ENCODE results near the gene ACTL8.
A peak's percentile ranks its signal among the peaks of the same experiment; 100 is the strongest.

ACTL8 gene, protein sequence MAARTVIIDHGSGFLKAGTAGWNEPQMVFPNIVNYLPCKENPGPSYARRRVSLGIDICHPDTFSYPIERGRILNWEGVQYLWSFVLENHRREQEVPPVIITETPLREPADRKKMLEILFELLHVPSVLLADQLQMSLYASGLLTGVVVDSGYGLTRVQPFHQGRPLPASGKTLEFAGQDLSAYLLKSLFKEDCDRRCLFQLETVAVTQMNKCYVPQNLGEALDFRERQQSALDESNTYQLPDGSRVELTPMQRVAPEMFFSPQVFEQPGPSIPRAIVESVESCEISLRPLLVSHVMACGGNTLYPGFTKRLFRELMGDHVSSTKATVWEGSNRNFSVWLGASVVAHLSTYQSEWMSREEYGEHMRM

DNA sequence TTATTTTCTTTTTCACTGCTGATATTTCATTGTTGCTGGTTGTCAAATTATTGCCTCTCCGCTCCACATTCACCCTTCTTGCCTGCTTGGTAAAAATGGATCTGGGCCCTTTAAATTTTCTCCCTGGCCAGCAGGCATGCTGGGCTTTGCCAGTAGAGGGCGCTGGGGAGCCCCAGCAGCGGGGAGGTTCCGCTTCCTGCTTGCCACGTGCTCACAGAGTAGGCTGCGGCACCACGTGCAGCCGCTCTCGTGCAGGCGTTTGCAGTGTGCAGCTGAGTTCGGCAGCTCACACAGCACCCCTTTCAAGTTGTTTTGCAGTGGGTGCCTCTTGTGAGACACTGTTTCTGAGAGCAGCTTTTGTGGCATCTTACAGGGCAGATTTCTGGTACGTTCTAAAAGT is at the start of gene ACTL8:
Gene ACTL8, plus strand, starts transcription at position 214 of the 400 bp plus-strand sequence. CDS start 67,676 bp downstream, outside the sequence.
- no peaks in the 10 kb centered on the region for H3K27me3 Mint-ChIP-seq
- H3K36me3 Mint-ChIP-seq (ENCODE audit: low read depth) = peaks cover 14% of the 10 kb centered on the region
- H3K4me1 Mint-ChIP-seq = no peaks in the 10 kb centered on the region
- H3K9me3 Mint-ChIP-seq = peaks cover 42% of the 10 kb centered on the region
- no peak within 1 kb of the TSS for H3K4me3 Mint-ChIP-seq
- ATAC-seq (no peak), DNase-seq (peak; percentile 16)
- H3K27ac Mint-ChIP-seq = no peak within 1 kb of the TSS

DNA sequence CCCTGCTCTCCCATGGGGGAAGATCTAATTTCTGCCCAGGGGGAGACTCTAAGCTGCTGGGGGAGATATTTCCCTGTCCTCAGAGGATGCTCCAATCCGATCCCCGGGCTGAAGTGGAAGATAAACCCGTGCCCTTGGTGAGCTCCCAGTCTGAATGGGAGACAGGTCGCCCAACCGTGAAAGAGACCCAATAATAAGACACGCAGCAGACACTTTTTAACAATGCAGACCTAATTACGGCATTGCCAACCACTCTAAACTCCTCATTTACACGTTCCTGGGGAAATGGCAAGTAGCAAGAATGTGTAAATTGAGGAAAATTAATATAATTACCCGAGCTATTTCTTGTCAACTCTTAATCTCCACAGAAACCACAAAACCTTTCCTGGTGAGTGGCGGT is 48.7 kb upstream of the ACTL8 start:
- no peak for DNase-seq
- Mint-ChIP-seq H3K27me3 (peaks cover 1% of the 10 kb centered on the region), H3K4me1 (no peaks in the 10 kb centered on the region), H3K4me3 (no peak overlapping the region), H3K27ac (no peak overlapping the region), H3K9me3 (no peaks in the 10 kb centered on the region), H3K36me3 (ENCODE audit: low read depth) (no peaks in the 10 kb centered on the region)
- ATAC-seq = no peak

DNA sequence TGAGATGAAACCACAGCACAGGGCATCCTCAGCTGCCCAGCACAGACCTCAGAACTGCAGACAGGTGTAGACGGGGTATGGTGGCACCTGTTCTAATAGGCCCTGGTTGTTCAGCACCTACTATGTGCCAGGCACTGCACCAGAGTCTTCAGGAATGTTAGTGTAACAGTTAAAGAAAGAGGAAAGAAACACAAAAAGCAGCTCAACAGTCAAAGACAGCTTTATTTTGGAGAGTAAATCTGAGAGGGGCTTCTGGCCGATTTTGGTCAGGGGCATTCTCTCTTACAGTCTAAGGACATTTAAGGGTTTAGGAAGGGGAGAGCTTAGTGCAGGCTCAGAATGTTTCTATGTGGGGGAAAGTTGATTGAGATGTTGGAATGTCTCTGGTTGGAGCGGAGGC is 45.2 kb upstream of the ACTL8 start:
- H3K4me3 Mint-ChIP-seq = no peak overlapping the region
- DNase-seq (no peak), ATAC-seq (no peak)
- H3K36me3 Mint-ChIP-seq (ENCODE audit: low read depth) = no peaks in the 10 kb centered on the region
- H3K4me1 Mint-ChIP-seq = no peaks in the 10 kb centered on the region
- H3K27ac Mint-ChIP-seq = no peak overlapping the region
- H3K27me3 Mint-ChIP-seq = peaks cover 1% of the 10 kb centered on the region
- H3K9me3 Mint-ChIP-seq = no peaks in the 10 kb centered on the region

DNA sequence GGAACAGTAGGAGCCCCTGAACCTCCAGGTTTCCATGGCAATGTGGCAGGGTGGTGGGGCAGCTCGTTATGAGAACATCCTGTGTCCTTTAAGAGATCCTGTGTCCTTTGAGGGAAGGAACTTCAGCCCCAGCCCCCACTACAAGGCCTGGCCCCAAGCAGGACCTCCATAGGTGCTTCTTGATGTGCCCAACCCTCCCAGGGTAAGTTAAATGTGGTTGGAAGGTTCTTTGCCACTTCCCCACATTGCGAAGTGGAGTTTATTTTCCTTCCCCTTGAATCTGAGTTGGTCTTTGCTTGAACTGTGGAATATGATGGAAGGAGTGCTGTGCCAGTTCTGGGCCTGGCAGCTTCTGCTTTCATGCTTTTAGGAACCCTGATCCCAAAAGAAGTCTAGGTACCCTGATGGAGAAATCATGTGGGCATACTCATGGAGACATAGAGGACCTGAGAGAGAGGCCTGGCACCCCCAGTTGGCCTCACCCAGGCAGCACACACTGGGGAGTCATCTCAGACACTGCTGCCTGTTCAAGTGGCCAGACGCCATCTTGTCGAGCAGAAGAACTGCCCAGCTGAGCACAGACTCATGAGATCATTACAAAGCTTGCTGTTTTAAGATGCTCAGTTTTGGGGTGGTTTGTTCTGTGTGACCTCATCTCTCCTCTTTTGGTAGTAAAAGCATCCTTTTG is 44.1 kb upstream of the ACTL8 start:
- H3K27me3 Mint-ChIP-seq = peaks cover 1% of the 10 kb centered on the region
- H3K4me3 Mint-ChIP-seq = no peak overlapping the region
- no peaks in the 10 kb centered on the region for H3K4me1 Mint-ChIP-seq
- no peaks in the 10 kb centered on the region for H3K36me3 Mint-ChIP-seq (ENCODE audit: low read depth)
- no peak for ATAC-seq
- no peak for DNase-seq
- no peak overlapping the region for H3K27ac Mint-ChIP-seq
- H3K9me3 Mint-ChIP-seq = no peaks in the 10 kb centered on the region

DNA sequence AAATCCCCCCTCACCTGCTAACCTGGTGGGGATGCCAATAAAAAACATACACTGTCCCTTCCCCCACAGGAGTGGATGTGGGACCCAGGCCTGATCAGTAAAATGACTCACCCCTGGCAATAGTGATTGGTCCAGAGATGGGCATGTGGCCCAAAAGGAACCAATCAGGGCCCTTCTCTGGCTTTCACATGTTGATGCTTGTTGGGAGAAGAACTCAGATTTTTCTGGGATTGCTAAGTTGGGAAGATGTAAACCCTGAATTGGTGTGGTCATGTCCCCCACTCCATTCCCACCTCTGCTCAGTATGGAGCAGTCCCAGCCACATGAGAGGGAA is 43.6 kb upstream of the ACTL8 start:
- no peak for ATAC-seq
- Mint-ChIP-seq H3K36me3 (ENCODE audit: low read depth) (no peaks in the 10 kb centered on the region), H3K9me3 (no peaks in the 10 kb centered on the region), H3K4me3 (no peak overlapping the region), H3K27ac (no peak overlapping the region), H3K27me3 (peaks cover 1% of the 10 kb centered on the region), H3K4me1 (no peaks in the 10 kb centered on the region)
- no peak for DNase-seq

DNA sequence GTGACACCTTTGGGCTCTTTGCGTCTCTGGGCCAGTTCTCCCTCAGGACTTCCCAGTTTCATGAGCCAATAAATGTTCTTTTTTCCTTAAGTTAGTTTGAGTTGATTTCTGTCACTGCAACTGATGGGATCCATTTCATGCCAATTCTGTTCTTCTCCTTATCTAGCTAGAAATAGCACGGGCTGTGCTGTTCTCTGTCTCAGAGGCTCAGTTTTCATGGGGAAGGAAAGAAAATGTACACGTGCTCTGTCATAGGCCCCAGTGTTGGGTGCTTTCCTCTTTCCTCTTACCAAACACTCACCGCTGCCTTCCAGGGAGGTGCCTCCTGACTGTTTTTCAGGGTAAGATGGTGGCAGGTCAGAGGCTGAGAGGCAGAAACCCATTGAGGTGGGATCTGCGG is 43.2 kb upstream of the ACTL8 start:
- DNase-seq (no peak), ATAC-seq (no peak)
- no peaks in the 10 kb centered on the region for H3K9me3 Mint-ChIP-seq
- H3K4me3 Mint-ChIP-seq = no peak overlapping the region
- H3K4me1 Mint-ChIP-seq = no peaks in the 10 kb centered on the region
- no peaks in the 10 kb centered on the region for H3K36me3 Mint-ChIP-seq (ENCODE audit: low read depth)
- no peak overlapping the region for H3K27ac Mint-ChIP-seq
- H3K27me3 Mint-ChIP-seq = peaks cover 1% of the 10 kb centered on the region

DNA sequence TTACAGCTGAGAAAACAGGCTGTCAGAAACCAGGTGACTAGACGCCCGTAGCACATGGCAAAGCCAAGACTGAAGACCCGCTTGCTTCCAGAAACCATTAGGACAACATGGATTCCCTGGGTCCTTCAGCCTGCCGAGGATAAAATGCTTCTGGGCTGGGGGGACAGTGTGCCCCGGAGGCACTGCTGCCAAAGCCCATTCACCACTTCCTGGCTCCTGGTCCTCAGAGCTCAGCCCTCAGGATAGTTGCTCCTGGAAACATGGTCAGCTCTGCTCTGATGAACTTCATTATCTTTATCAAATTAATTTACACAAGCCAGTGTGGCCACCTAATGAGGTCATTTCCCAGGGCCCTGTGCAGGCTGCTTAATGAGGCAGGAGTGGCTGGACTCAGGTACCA is 41.1 kb upstream of the ACTL8 start:
- no peaks in the 10 kb centered on the region for H3K4me1 Mint-ChIP-seq
- ATAC-seq (no peak), DNase-seq (no peak)
- no peak overlapping the region for H3K27ac Mint-ChIP-seq
- no peak overlapping the region for H3K4me3 Mint-ChIP-seq
- H3K36me3 Mint-ChIP-seq (ENCODE audit: low read depth) = no peaks in the 10 kb centered on the region
- peaks cover 5% of the 10 kb centered on the region for H3K27me3 Mint-ChIP-seq
- no peaks in the 10 kb centered on the region for H3K9me3 Mint-ChIP-seq

DNA sequence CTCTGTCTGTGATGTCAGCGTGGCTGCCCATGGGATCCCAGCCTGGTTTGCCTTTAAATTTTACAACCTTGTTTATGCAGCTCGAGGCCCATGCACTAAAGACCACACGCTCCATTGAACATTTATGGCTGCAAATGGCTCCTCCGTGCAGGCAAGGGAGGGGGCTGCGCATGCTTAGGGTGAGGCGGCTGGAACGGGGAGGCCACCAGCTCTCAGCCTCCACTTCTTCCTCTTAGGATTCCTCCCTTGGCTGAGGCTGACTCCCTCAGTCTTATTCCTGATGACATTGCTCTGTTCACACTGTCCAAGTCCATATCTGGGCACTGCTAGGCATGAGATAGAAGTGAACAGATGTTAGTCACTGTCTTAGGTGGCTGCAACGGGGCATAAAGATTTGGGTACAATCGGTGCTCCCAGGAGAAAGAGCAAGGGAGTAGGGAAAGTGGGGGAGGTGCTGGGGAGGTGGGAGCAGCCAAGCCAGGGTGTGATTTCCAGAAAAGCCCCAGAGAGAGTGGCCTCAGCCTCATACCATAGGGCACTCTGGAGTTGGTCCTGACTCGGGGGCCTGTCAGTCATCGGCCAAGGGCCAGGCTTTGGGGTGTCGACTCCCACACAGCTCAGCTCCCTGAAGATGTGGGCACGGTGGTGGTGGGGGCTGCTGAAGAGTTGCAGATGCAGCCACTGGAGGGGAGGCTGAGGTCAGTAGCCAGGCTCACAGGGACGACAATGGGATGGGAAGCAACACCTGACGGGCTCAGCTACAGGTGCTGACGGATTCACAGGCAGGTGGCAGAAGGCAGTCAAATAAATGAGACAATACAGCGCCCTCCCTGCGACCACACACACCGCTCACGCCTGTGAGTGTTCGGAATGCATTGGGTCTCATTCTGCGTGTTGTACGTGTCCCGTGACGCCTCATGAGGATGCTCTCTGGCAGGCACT is 37.3 kb upstream of the ACTL8 start:
- no peaks in the 10 kb centered on the region for H3K36me3 Mint-ChIP-seq (ENCODE audit: low read depth)
- no peaks in the 10 kb centered on the region for H3K9me3 Mint-ChIP-seq
- no peak for DNase-seq
- H3K27ac Mint-ChIP-seq = no peak overlapping the region
- H3K4me1 Mint-ChIP-seq = no peaks in the 10 kb centered on the region
- peaks cover 4% of the 10 kb centered on the region for H3K27me3 Mint-ChIP-seq
- H3K4me3 Mint-ChIP-seq = no peak overlapping the region
- ATAC-seq = no peak

DNA sequence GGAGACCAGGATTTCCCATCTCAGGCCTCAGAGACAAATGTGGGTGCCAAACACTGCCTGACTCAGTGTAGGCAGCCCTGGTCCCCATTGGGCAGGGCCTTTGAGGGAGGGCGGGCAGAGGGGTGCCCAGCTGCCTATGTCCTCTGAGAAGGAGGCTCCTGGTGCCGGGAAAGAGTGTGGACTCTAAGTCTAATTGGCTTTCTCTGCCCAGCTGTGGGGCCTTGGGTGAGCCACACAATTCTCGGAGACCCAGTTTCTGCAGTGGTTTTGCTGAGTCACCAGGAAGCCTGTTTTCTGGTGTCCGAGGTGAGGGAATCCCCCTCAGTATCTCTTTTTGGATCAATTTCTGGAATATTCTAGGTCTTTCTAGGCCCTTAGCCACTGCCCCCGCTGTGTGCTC is 35.3 kb upstream of the ACTL8 start:
- H3K4me3 Mint-ChIP-seq = no peak overlapping the region
- DNase-seq (no peak), ATAC-seq (no peak)
- H3K36me3 Mint-ChIP-seq (ENCODE audit: low read depth) = no peaks in the 10 kb centered on the region
- no peaks in the 10 kb centered on the region for H3K4me1 Mint-ChIP-seq
- H3K27me3 Mint-ChIP-seq = peaks cover 4% of the 10 kb centered on the region
- H3K27ac Mint-ChIP-seq = no peak overlapping the region
- H3K9me3 Mint-ChIP-seq = no peaks in the 10 kb centered on the region

DNA sequence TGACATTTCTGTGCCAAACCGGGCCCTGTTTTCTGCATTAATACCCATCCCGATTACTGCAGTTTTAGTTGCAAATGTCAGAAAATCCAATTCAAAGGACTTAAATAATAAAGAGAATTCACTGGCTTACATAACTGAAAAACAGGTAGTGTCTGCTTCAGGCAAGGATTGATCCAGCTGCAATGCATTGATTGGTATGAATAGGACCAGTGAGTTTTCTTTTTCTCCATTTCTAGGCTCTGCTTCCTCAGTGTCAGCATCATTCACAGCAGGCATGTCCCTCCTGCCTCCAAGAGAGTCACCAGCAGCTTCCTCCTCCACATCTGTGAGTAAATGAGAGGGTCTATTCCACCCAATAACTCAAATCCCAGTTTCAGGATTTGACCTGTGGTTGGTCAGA is 33.7 kb upstream of the ACTL8 start:
- Mint-ChIP-seq H3K9me3 (no peaks in the 10 kb centered on the region), H3K27me3 (peaks cover 5% of the 10 kb centered on the region), H3K36me3 (ENCODE audit: low read depth) (no peaks in the 10 kb centered on the region), H3K27ac (no peak overlapping the region), H3K4me1 (no peaks in the 10 kb centered on the region), H3K4me3 (no peak overlapping the region)
- DNase-seq (no peak), ATAC-seq (no peak)

DNA sequence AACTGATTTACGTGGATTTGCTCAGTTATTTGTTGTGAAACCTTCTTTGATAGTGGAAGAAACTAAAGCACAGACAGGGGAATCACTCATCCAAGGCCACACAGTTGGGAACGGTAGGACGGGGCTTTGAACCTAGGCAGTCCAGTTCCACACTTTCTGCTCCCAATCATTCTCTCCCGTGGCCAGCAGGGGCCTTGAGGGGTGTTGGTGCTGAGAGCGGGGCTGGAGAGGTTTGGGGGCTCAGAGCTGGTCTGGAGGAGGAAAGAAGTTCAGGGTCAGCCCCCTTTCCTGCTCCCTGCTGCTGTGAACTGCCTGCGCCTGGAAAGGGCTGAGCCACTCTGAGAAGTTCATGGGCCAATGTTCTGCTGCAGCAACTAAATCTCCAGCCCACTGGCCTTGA is 31.4 kb upstream of the ACTL8 start:
- no peak for DNase-seq
- Mint-ChIP-seq H3K27ac (no peak overlapping the region), H3K4me1 (no peaks in the 10 kb centered on the region), H3K36me3 (ENCODE audit: low read depth) (no peaks in the 10 kb centered on the region), H3K27me3 (peaks cover 3% of the 10 kb centered on the region), H3K4me3 (no peak overlapping the region), H3K9me3 (no peaks in the 10 kb centered on the region)
- no peak for ATAC-seq

DNA sequence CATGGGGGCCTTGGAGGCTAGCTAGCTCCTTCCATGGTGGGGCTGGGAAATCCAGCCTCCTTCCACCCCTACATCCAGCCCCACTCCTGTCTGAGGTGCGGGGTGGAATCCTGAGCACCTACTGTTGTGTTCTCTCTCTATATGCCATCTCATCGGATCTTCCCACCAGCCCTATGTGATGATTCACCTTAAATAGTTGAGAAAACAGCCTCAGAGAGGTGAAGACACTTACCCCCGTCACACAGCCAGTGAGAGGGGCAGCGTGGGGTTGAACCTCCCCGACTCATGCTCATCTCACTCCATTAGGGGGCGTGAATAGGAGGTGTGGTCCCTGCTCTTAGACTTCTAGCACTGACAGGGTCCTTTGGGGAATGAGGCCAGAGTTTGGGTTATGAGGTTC is 31.0 kb upstream of the ACTL8 start:
- no peak overlapping the region for H3K27ac Mint-ChIP-seq
- H3K4me3 Mint-ChIP-seq = no peak overlapping the region
- no peaks in the 10 kb centered on the region for H3K36me3 Mint-ChIP-seq (ENCODE audit: low read depth)
- H3K4me1 Mint-ChIP-seq = no peaks in the 10 kb centered on the region
- no peak for ATAC-seq
- H3K9me3 Mint-ChIP-seq = no peaks in the 10 kb centered on the region
- no peak for DNase-seq
- H3K27me3 Mint-ChIP-seq = peaks cover 3% of the 10 kb centered on the region

DNA sequence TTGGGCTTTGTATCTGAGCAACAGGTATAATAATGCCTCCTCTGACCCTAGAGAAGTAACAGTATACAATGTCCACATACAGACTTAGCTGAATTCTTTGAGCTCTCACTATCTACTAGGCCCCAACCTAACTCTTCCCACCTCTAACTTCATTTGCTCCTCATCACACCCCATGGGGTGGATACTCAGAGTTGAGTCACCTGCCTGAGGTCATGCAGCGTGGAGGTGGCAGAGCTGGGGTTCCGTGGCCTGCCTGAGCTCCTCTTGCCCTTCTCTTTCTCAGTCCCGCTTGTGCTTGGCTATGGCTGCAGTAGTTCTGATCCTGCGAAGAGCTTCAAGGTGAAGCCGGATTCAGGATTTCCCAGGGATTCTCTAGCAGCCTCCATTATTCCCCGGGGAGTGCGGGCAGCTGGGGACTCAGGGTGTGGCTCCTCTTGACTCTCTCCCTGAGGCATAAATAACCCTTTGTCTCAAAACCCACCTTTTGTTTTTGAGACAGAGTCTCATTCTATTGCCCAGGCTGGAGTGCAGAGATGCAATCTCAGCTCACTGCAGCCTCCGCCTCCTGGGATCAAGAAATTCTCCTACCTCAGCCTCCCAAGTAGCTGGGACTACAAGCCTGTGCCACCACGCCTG is 29.9 kb upstream of the ACTL8 start:
- ATAC-seq (no peak), DNase-seq (no peak)
- Mint-ChIP-seq H3K4me3 (no peak overlapping the region), H3K9me3 (no peaks in the 10 kb centered on the region), H3K36me3 (ENCODE audit: low read depth) (no peaks in the 10 kb centered on the region), H3K27me3 (peaks cover 3% of the 10 kb centered on the region), H3K27ac (no peak overlapping the region), H3K4me1 (no peaks in the 10 kb centered on the region)

DNA sequence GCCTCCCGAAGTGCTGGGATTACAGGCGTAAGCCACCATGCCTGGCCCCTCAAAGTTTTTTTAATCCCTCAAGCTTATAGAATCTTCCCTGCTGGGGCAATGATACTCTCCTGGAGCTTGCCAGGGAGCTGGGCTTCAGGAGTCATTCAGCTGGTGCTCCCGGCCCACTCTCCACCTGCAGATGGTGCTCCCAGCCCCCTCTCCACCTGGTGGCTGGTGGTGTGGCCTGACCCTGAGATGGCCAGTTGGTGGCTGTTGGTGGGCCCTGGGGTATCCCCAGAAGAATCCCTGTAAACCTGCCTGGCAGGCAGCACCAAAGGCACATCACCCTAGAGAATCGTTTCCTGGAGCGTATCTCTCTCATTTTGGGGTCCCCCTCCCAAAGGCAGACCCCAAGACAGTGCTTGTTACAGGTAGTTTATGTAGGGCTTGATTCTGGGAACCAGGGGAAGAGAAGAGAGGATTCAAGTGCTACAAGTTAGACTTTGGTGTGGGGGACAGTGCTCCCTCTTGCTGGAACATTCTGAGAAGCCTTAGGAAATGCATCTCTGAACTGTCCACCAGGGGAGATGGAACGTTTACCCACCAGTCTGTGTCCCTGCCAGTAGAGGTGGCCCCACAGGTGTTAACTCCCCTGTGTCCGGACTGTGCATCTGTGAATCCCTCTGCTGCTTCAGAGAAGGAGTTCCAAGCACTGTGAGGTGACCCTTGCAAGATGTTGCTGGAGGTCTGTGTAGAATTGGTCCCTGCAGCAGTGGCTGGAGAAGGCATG is 29.1 kb upstream of the ACTL8 start:
- no peak for DNase-seq
- no peaks in the 10 kb centered on the region for H3K36me3 Mint-ChIP-seq (ENCODE audit: low read depth)
- no peaks in the 10 kb centered on the region for H3K4me1 Mint-ChIP-seq
- no peak overlapping the region for H3K27ac Mint-ChIP-seq
- no peaks in the 10 kb centered on the region for H3K9me3 Mint-ChIP-seq
- no peak overlapping the region for H3K4me3 Mint-ChIP-seq
- no peak for ATAC-seq
- peaks cover 3% of the 10 kb centered on the region for H3K27me3 Mint-ChIP-seq

Measured in activated naive CD8-positive, alpha-beta T cell treated with anti-CD3 and anti-CD28 coated beads, Interleukin-2, amount 50 U/mL, for 24 hours (primary cell).